ENCODE results near the gene CYP4F22.
"Not testable (repeated sequence)": the region's sequence is repeated elsewhere in the genome, so short reads cannot be mapped to it uniquely, and the experiment has no call there.

The CYP4F22 gene

DNA sequence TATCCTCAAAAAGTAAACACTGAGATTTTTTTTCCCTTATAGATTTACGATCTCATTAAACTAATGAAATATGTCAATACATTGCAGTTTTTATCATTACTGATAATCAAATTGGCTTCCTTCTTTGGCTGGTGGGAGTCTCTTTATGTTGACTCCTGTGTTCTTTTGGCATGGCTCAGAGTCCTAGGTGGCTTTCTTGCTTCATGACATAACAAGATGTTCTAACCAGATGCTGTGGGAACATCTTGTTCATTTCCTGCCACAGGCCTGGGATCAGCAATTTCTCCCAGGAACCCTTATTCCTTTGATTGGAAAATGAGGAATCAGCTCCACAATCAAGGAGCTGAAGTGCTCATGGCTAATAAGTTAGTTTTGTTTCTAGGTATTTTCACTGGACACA is 13.2 kb upstream of the CYP4F22 start:
- DNase-seq: no peak

DNA sequence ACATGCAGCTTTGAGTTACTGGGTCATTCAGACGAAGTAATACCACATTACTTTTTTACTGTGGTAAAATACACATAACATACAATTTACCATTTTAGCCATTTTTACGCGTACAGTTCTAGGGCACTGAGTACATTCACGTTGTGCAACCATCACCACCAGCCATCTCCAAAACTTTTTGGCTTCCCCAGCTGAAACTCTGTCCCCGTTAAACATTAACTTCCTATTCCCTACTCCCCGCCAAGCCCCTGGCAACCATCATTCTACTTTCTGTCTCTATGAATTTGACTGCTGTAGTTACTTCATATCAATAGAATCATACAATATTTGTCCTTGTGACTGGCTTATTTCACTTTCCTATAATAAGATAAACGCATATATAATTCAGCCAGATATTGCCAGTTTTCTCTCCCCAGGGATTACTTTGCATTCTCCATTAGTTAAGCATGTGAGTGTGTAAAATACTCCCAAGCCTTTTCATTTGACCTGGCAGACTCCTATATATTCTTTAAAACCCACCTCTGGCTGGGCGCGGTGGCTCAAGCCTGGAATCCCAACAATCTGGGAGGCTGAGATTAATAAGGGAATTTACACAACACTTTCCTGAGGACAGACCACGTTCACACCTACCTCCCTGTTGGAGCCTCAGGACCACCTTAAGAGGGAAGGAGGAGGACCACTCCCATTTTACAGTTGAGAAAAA is 10.0 kb upstream of the CYP4F22 start:
- no peak for DNase-seq

DNA sequence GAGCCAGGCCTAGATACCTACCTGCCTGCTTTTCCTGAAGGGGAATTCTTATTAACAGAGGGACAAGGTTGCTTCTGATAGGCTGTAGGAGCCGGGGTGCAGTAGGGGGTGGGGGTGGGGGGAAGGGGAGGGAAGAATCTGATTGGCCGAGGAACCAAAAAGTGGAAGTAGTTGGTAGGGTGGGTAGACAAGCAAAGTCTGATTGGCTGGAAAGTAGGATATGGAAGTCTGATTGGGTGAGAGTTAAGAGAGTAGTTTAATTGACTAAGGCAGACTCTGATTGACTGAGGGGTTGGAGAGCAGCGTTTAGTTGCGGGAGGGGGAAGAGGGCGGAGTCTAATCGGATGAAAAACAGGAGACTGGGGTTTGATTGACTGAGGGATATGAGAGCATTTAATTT is 9.4 kb upstream of the CYP4F22 start:
- no peak for DNase-seq

DNA sequence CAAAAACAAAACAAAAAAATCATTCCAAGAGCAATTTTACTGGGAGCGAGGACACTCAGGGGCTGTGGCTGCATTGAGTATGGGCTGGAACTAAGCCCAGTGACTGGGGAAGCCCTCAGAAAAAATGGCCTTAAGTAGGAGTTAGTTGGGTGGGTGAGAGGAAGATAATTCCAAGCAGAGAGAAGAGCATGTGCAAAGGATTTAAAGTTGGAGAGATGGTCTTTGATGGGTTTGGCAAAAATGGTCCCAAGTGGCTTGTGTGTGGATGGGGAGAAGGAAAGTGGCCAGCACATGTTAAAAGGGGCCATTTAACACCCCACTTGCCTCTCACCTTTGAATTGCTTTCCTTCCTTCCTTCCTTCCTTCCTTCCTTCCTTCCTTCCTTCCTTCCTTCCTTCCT is 6.7 kb upstream of the CYP4F22 start:
- no peak for DNase-seq

DNA sequence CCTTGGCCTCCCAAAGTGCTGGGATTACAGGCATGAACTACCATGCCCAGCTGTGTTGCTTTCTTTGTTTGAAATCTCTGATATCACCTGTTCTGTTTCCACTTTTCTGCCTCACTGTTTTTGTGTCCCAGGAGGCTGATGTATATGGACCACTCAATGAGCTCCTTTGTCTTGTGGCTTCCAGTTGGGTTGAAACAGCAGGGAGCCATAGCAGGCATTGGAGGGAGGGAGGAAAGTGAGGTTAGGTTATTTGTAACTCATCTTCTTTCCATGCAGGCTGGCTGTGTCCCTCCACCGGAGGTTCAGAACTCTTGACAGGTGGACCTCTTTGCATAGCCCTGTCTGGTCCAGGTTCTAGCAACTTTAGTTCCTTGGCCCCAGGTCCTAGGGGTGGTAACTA is 6.1 kb upstream of the CYP4F22 start:
- DNase-seq: no peak

DNA sequence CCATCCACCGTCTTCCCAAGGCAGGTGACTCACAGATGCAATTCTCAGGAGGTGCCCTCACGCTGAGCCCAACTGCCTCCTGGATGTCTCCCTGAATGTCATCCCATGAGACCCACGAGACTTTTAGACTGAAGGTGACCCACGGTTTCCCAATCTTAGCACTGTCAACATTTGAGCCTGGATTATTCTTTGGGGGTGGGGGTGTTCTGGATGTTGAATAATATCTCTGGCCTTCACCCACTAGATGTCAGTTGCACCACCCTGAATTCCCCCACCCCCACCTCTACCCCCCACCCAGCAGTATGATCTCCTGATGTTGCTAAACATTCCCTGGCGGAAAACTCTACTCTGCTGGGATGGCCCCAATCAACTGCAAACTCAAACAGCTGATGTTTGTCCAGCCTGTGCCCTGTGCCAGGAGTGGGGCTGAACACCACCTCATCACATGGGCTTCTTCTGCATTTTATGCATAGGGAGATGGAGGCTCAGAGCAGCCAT is 2.2 kb upstream of the CYP4F22 start:
- no peak for DNase-seq

DNA sequence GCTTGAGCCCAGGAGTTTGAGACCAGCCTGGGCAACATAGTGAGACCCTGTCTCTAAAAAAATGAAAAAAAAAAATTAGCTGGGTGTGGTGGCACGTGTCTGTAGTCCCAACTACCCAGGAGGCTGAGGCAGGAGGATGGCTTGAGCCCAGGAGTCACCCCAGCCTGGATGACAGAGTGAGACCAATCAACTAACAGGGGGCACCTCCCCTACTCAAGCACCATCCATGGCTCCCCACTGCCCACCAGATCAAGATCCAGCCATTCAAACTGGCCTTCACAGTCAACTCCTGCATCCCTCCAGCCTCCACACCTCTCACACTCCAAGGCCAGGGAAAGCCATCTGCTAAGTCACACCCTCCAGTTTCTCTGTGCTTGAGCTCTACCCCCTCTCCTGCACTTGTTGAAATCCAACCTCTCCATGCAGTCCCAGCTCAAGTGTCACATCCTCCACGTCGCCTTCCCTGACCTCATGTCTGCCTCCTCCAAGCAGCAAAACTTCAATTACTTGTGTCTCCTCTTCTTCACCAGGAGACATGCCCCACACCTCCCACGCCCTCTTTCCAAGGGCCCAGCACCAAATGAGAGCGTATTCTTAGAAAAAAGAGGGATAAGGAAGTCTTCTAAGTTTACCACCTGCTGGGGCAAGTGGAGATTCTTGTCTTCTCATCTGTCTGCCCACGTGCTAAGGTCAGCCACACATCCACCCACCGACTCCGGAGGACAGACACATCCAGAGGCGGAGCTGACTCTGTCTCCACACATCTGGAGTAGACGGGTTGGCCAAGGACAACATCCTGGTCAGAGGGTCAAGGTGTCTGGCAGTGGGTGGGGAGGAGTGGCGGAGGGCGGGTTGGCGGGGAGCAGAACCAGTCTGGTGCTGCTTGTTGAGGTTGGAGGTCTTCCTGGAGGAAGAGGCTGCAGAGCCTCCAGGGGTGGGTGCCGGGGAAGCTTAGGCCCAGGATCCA is 974 bp upstream of the CYP4F22 start:
- DNase-seq: no peak

DNA sequence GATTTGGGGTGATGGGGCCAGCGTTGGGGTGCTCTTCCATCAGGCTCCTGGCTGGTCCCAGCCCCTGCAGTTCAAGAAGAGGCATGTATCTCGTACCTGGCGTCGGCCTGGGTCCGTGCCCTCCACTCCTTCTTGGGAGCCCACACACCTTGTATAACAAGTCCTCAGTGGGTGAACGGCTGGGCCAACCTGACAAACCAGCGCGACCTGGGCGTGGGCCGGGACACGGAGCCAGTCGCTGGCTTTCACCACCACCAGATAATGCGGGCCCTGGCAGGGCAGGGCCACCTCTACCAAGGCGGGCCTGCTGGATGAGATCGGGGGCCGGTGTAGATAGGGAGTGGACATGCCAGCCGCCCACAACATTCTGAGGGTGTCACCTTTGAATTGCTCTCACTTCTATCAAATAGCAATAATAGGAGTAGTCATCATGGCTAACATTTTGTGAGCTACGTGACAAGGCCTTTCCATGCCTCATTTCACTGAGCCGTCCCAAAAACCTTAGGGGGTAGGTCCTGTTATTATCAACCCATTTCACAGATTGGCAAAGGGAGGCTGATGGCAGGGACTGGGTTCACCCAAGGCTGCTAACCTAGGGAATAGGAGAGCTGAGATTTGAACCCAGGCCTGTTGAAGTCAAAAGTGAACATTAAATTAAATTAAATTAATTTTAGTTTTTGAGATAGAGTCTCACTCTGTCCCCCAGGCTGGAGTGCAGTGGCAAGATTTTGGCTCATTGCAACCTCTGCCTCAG is 3.5 kb downstream of the CYP4F22 start:
- no peak for DNase-seq

DNA sequence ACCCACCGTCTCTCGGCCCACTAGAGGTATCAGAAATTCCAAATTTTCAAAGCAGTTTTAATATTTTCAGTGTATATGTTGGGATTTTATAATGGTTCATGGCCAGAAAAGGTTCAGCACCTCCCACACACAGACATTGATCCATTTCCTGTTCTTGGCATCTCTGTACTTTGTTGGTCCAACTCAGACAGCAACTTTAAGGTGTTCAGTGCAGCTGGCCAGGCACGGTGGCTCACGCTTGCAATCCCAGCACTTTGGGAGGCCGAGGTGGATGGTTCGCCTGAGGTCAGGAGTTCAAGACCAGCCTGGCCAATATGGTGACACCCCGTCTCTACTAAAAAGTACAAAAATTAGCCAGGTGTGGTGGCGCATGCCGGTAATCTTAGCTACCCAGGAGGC is 6.9 kb downstream of the CYP4F22 start:
- DNase-seq: not testable (repeated sequence)

DNA sequence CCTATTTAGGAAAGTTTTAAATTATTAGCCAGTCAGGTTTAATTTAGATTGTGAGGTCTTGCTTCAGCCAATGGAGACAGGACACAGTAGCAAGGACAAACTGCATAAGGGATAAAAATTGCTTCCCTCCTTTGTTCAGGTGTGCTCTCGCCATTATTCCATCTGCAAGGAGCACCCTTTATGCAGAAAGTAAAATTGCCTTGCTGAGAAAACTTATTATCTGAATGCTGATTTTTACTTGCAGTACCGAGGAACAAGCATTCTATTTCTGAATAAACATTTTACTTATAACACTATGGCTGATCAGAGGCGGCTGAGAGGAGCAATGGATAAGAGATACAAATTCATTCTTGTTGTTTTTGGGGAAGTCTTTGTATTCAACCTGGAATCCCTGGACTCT is 8.0 kb downstream of the CYP4F22 start:
- no peak for DNase-seq

DNA sequence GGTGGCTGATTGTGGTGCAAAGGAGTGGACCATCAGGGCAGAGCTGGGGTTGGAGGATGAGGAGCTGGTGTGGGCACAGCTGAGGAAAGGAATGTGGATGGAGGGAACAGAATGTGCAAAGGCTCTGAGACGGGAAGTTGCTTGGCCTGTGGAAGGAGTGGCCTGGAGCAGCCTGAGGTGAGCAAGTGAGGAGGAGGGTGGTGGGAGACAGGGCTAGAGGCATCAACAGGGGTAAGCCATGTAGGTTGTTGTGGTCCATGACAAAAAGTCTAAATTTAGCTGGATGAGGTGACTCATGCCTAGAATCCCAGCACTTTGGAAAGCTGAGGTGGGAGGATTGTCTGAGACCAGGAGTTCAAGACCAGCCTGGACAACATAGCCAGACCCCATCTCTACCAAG is 9.5 kb downstream of the CYP4F22 start:
- DNase-seq: no peak

DNA sequence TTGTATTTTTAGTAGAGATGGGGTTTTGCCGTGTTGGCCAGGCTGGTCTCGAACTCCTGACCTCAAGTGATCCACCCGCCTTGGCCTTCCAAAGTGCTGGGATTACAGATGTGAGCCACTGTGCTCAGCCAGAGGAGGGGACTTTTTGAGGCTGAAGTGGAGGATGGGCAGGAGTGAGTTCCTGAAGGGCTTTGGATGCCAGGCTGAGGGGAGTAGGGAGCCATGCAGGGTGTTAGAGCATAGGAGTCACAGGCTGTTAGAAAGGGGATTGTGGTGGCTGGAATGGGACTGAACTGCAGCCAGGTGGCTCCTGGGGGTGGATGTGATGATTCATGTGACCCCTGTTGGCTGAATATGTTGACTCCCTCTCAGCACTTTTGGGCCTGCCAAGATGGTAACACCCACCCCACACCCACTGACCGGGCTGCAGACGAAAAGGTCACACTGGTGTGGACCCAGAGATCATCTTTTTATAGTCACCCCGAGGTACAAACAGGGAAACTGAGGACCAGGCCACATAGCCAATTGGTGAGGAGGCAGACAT is 11.2 kb downstream of the CYP4F22 start:
- DNase-seq: no peak

DNA sequence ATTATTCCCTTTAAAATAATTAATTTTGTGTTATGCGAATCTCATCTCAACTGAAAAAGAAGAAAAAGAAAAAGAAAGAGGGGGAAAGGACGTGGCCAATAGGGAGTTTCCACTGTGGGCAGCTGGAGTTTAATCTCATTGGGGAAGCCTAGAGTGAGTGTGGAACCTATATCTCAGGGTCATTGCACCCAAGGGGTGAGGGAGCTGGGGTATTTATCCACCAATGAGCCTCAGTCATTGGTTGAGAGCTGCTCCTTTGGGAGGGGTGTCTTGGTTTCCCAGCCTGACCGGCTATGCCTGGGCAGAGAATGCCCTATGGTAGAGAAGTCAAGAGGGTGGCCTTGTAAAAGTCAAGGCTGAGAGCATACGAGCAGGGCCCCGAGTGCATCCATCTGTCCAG is 16.5 kb downstream of the CYP4F22 start:
- DNase-seq: no peak

DNA sequence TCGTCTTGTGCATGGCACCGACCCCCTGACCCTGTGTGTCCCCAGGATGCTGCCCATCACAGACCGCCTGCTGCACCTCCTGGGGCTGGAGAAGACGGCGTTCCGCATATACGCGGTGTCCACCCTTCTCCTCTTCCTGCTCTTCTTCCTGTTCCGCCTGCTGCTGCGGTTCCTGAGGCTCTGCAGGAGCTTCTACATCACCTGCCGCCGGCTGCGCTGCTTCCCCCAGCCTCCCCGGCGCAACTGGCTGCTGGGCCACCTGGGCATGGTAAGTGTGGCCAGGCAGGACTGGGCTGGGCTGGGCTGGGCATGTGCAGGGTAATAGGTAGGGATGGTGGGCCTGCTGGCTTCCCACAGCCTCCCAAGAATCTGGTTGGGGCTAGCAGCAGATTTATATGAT is 17.0 kb downstream of the CYP4F22 start:
- no peak for DNase-seq

DNA sequence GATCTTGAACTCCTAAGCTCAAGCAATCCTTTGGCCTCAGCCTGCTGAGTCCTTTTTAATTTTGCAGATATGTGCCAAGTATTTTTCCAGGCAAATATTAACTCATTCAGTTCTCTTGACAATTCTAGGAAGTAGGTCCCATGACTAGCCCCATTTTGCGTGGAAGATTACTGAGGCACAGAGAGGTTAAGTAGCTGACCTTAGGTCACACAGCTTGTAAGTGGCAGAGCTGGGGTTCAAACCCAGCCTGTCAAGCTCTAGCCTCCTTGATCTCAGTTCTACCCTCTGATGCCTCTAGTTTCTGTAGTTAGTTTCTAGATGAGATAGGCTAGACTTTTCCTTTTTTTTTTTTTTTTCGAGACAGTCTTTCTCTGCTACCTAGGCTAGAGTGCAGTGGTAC is 18.1 kb downstream of the CYP4F22 start:
- DNase-seq: no peak

DNA sequence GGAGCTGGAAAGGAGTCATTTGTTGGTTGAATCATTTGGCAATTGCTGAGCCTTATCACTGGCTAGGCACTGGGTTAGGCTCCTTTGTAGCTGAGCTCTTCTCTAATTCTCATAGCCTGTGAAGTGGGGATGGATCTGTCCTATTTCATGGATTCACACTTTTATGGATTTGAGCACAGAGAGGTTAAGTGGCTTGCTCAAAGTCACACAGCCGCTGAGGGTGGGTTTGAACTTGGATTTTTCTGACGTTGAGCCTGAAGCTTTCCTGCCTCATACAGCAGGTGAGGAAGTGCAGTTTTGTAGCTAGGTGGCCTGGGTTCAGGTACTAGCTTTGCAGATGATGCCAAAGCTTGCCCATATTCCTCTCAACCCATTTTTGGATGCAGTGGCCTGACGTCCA is 19.4 kb downstream of the CYP4F22 start:
- DNase-seq: no peak

DNA sequence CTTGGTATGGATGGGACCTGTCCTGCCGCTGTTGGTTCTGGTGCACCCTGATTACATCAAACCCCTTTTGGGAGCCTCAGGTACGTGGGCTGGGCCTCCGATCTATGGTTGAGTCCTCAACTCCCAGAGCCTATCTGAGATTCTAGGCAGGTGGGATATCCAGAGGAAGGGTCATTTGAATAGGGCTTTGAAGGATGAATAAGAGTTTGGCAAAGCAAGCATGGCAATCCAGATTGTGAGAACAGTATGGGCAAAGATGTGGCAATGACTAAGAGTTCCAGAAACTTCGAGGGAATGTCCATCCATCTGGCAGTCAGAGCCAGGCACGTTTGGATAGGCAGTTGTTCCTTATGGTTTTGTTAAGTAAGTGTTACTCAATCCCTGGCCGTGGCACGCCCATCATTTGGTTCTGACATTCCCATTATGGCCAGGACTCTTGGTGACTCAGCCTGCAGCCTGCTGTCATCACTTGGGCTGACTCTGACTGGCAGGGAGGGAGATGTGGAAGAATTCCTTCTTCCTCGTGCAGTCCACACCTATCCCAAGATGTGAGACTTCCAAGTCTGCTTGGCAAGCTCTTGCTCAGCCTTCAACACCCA is 21.5 kb downstream of the CYP4F22 start:
- DNase-seq: no peak

DNA sequence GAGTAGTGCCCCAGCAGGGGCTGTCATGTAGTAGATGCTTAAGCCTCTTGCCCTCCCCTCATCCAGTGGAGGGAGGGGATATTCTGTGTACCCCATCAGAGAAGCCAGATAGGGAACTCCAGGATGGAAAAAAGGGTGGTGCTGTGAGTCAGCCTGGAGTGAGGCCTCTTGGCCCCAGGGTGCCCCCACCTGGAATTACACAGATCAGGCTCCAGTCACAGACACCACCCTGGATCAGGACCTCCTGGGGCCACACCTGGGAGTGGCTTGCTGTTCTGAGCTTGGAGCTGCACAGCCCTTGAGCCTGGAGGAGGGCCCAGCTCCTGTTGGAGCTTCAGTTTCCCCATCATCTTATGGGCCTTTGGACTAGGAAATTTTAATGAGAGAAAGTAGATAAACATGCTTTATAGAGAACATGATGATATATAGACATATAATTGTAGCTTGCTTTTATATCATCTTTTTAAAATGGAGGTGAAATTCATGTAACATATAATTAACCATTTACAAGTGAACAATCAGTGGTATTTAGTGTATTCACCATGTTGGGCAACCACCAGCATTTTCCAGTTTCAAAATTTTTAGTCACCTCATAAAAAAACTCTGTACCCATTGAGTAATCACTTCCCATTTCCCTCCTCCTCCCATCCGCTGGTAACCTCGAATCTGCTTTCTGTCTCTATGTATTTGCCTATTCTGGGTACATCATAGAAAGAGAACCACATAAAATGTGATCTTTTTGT is 24.6 kb downstream of the CYP4F22 start:
- DNase-seq: no peak

DNA sequence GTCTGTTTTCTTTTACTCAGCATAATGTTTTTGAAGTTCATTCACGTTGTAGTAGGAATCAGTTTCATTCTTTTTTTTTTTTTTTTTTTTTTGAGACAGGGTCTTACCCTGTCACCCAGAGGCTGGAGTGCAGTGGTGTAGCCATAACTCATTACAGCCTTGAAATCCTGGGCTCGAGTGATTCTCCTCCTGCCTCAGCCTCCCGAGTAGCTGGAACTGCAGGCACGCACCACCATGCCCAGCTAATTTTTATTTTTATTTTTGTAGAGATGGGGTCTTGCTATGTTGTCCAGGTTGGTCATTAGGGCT is 25.2 kb downstream of the CYP4F22 start:
- DNase-seq: not testable (repeated sequence)

DNA sequence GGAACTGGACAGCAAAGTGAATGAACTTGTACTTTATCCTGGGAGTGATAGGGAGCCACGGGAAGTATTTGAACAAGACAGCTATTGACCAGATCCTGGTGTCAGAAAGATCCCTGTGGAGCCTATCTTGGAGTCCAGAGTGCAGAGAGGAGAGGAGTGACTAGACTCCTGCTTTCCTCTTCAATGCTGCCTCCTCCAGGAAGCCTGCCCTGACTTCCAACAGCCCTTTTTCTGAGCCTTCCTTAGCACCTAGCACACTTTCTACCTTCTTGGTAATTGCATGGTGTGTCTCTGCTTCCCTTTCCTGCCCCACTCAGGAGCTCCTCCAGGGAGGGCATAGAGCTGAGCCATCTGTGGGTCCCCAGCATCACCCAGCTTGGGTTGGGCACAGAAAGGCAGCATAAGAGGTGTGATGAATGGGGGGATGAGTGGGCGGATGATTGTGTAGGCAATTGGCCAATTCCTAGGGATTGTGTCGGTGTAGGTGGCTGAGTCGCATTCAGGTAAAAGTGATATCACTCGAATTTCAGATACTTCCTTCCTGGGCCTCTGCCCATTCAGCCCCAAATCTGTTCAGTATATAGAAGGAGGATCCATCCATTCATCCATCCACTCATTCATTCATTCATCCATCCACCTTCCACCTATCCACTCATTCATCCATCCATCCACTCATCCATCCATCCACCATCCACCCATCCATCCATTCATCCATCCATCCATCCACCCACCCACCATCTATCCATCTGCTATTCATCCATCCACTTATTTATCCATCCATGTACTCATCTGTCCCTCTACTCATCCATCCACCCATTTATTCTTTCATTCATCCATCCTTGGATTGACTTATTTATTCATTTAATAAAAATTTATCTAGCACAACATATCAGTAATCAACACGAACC is 26.9 kb downstream of the CYP4F22 start:
- DNase-seq: no peak

DNA sequence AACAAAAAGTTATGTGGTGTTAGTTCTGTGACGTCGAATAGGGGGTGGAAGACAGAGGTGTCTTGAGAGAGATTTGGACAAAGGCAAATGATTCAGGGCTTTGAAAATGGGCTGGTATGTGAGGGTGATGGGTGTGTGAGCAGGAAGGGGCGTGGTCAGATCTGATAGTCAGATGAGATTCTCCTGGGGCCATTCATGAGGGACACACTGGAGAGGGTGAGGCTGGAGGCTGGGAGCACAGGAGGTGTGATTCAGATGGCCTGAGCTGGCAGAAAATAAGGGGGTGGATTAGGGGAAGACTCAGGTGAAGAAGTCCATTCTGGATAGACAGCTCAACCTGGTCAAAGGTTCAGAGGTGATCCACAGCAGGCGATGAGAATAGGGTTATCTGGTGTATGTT is 28.0 kb downstream of the CYP4F22 start:
- no peak for DNase-seq

Data from retina (tissue), 1 donor.